GM10847 (cell line): ENCODE results near the gene RTKN.
A peak's percentile ranks its signal among the peaks of the same experiment; 100 is the strongest.

Experiments
- POLR2A ChIP-seq: IDR thresholded peaks from 2 replicates; pipeline ENCODE4 v1.6.1; 2011; ENCODE audit not compliant: insufficient read length; ENCODE audit errors: extremely low read depth

RTKN gene

DNA sequence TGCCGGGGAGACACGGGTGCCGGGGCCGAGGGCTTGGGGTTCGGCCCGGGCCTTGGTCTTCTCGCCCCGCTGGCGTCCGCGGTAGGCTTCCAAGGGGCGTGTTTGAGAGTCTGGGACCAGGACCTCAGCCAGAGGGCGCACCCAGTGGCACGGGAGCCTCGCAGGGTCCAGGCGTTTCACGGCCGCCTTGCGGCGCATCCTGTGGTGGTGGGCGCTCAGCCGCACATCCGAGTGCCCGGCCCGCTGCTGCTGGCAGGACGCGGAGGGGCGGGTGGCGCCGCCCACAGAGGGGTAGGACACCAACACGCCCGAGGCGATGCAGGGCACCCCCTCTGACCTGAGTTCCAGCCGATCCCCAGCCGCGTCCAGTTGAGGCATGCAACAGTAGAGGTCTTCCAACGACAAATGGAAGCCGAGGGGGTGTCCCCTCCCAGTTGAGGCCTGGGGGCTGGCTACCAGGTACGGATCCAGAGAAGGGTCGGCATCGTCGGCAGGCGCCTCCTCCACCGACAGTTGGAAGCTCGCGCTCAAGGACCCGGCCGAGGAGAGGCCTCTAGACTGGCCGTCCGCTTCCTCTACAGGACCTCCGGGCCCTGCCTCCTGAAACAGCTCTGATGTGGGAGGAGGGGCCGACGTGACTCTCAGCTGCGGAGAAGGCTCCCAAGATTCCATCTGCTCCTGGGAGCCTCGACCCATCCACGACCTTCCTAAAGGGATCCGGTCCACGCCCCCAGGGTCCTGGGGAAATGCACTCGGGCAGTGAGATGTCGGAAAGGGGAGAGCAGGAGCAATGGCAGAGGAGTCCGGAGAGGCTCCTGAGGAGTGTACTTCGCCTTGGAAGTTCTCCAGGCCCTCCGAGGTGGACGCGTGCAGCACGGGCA is 26.6 kb downstream of the RTKN start:
- no peak for TF ChIP-seq POLR2A

DNA sequence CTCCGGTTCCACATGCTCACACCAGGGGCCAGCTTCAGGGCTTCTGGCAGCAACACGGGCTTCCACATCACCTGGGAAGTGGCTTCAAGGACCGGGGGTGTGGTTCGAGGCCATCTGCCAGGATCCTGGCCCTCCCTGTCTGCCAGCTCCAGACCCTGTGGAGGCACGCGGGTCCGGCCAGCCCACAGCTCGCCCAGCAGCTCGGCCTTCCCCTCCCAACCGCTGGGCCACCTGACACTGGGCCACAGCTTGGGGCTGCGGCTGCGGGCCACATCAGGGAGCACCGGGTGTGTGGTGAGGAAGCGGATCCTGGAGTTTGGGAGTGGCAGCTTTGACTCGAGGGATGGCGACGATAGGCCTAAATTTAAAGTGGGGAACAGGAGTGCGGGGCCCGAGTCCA is 27.3 kb downstream of the RTKN start:
- no peak for TF ChIP-seq POLR2A

DNA sequence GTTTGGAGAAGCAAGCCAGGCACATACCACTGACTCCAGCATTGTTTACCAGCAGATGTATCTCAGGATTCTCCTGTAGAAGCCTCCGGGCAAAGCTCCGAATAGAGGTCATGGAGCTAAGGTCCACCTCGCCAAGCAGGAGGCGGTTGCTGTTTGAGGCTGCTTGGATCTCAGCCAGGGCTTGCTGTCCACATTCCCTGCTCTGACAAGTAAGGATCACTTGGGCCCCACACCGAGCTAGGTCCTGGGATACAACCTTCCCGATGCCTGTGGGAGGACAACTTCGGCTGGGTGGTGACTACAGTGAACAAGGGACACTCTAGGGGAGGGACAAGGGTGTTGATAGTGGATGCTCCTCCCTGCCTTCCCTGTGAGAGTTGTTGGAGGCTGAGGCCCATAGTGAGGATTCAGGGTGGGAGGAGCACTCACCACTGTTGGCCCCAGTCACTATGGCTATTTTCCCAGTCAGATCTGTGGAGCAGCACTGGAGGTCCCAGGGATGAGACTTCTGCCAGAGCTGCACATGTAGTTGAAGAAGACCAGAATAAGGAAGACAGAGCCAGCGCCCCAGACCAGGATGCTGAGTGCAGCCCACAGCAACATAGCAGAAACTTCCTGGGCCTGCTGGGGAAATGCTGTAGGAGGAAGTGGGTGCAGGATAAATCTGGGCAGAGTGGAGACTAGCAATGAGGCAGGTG is 28.6 kb downstream of the RTKN start:
- TF ChIP-seq POLR2A, result no peak

DNA sequence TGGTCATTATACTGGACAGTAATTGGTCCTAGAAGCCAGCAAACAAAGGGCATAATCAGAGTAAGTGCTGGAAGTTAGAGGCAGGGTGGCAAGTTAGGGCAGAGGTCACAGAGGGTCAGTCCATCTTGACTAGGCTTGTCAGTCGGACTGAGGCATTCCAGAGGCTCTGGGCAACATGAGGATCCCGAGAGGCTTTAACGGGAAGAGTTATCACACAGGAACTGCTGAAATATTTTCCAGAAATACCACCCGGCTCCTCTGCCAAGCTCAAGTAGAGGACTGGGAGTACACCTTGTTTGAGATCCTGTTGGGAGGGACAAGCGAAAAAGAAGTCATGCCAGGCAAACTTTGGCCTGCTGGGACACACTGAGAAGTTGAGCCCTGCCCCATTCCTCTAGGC is 34.1 kb downstream of the RTKN start:
- TF ChIP-seq POLR2A, result no peak

DNA sequence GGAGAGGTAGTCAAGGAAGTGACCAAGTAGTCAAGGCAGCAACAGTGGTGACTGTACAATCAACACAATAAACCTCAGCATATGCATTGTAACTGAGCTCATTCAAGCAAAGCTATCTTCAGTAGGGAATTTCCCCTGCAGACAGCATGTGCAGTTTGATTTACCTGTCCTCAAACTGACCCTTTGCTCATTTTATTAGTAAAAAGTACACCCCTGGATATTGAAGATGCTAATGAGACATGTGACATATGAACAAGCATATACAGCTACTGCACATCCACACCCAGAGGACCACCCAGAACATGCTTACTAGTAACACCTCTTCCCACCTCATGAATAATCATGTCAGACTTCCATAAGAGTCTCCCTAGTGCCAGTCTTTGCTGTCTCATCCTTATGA is 35.7 kb downstream of the RTKN start:
- no peak for TF ChIP-seq POLR2A

DNA sequence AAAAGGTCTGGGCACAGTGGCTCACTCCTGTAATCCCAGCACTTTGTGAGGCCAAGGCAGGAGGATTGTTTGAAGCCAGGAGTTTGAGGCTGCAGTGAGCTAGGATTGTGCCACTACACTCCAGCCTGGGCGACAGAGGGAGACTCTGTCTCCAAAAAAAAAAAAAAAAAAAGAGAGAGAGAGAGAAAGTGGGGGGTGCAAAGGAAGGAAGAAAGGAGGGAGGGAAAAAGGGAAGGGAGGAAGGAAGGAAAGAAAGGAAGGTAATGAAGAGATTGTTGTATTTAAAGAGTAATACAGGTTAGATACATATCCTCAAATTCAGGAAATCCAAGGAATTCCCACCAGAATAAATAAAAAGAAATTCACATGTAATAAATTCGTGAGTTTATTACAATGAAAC is 39.8 kb downstream of the RTKN start:
- no peak for TF ChIP-seq POLR2A

DNA sequence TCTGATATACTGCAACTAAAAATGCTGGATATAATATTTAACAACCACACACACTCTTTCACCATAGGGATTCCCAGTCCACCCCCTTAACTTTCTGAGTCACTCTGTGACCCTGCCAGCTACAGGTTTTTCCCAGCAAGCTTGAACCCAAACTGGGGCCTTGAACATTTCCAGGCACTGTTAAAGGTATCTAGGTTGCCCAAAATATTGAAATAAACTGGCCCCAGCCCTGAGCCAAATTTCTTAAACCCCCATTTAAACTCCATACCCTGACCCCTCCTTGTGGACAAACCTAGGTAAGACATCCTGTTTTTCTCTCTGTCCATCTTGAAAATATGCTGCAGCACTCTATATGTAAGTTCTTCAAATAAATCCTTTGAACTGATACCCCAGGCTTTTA is 42.0 kb downstream of the RTKN start:
- TF ChIP-seq POLR2A, result no peak

DNA sequence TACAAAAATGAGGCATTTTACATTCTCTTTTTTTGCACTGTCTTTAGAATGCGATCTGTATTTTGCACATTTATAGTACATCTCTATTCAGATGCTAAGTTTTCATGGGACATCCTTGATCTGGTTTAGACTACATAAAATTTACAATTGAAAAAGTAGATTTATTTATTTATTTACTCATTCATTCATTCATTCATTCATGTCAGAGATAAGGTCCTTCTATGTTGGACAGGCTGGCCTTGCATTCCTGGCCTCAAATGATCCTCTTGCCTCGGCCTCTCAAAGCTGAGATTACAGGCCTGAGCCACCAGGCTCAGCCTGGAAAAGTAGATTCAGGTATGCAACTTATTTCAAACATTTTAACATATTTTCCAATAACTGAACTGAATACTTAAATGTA is 45.6 kb downstream of the RTKN start:
- TF ChIP-seq POLR2A, result no peak

DNA sequence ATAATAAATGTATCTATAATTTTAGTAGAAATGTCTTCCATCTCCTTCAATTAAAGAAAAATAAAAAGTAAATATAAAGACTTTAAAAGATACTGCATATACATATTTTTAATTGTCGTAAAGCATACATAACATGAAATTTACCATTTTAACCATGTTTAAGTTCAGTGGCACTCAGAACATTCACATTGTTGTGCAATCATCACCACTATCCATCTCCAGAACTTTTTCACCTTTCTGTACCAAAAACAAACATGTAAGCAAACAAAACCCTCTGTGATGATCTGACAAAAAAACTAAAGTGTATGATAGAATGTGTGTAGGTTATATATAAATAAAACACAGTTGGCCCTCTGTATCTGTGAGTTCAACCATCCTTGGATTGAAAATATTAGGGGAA is 48.2 kb downstream of the RTKN start:
- no peak for TF ChIP-seq POLR2A

DNA sequence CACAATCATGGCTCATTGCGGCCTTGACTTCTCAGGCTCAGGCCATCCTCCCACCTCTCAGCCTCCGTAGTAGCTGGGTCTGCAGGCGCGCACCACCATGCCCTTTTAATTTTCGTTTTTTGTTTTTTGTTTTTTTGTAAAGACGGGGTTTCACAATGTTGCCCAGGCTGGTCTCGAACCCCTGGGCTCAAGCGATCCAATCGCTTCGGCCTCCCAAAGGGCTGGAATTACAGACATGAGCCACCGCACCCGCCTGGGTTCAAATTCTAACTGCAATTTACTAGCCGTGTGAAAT is 49.3 kb downstream of the RTKN start:
- no peak for TF ChIP-seq POLR2A

DNA sequence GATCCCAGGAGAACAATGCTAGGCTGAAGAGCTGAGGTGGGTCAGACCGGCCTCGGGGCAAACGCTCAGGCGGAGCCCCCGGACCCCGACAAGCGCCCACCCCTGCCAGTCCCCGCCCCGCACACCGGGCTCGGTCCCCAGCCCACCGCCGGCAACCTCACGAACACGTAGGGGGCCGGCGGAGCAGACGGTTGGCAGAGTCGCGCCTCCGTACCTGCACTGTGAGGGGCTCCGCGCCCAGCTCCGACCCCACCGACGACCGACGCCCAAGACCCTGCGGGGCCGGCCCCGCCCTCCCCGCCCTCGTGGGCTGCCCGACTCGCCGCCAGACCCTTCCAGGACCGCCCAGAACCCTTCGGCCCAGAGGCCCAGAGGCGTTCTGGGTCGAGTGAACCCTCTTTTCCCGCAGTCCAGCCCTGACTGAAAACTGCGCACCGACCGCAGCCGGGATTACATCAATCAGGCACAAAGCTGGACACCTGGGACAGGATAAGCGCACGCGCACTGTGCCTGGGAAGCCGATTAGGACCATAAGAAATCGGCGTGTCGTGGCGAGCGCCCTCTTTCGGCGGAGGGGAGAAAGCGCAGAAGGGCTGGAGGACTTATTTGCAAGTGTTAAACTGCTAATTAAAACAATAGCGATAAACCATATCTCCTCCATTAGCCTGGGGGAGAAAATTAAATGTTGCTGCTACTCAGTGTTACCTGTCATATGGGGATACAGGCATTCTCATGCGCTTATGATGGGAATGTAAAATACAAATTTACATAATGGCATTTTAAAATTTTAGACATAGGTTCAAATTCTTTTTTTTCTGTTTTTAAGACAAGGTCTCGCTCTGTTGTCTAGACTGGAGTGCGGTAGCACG is 49.9 kb downstream of the RTKN start:
- TF ChIP-seq POLR2A, result peak; percentile 59

DNA sequence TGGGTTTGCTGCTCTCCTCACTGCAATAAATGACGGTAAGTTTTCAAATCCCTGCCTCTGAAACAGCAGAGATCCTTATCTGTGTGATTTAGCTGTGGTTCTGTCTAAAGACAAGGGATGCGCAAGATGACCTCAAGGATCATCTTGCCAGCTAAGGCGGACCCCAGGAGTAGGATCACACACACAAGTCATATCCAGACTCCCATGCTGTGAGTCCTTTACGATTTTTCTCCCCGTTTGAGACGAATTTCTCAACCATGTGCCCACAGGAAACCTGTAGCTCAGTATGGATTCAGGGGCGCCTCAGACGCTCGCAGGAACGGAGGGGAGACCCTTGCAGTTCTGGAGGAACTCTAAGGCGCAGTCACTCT is 50.5 kb downstream of the RTKN start:
- TF ChIP-seq POLR2A, result no peak

DNA sequence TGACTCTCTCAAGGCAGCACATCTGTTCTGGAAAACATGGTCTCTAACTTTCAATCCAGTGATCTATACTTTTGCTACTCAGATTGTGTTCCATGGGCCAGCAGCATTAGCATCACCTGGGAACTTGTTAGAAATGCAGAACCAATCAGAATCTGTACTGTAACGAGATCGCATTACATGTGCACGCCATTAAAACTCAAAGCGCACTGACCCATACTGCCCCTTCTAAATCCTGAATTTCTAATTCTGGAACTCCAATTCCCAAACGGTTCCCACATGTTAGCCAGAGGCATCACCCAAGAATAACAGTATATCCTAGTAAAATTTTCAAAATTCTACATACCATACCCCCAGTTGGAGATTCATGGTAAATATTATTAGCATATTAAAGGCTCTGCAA is 51.1 kb downstream of the RTKN start:
- no peak for TF ChIP-seq POLR2A

DNA sequence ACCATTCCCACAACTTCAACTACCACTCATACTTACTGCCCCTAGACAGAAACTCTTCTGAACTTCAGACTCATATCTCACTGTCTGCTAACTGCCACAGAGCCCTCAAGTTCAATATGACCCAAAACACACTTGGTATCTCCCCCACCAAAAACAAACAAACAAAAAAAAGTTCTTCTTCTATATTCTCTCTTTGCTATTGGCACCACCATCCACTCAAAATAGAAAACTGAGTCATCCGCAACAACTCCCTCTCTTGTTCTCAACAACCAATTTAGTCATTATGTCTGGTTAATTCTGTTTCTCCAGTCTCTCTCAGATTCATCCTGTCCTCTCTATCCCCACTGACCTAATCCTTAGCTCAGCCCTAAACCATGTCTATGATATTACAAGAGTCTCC is 54.4 kb downstream of the RTKN start:
- no peak for TF ChIP-seq POLR2A

DNA sequence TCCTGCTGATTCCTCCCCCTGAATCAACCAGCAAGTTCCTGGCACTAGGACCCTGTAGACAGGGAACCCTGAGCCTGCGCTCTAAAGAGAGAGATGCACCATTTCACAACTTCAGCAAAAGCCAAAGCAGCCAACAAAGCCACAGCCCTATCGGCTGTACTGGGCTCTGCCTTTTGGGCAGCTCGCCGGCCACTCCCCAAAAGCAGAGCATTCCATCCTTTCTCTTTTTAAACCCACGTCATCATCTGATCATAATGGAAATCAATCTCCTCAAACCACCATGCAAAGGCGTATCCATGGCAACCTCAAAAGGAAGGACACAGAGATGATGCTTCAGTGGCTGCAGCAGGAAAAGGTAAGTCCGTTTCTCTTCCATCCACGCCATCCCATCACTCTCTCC is 56.3 kb downstream of the RTKN start:
- TF ChIP-seq POLR2A, result no peak

DNA sequence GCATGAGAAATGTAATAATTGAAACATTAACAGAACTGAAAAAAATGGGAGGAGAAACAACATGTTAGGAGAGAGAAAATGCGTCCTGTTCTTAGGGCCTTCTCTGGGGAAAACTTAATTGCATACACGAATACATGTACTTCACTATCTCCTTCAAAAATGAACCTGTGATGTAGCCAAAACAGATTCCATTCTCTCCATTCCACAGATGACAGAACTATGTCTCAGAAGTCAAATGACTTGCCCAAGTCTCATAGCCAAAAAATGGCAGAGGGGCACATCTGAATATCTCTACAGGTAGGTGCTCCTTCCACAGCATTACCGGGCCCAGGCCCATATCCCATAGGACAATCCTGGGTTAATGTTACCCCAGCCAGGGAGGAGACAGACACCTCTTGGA is 57.7 kb downstream of the RTKN start:
- TF ChIP-seq POLR2A, result no peak
